Kidney tubule cell (primary cell): ENCODE results near the gene DISP3.

Experiments used
- DNase-seq: peaks from one replicate; pipeline ENCODE4 v3.0.0-alpha.2; 2018; ENCODE audit warnings: low spot score

The DISP3 gene

DNA sequence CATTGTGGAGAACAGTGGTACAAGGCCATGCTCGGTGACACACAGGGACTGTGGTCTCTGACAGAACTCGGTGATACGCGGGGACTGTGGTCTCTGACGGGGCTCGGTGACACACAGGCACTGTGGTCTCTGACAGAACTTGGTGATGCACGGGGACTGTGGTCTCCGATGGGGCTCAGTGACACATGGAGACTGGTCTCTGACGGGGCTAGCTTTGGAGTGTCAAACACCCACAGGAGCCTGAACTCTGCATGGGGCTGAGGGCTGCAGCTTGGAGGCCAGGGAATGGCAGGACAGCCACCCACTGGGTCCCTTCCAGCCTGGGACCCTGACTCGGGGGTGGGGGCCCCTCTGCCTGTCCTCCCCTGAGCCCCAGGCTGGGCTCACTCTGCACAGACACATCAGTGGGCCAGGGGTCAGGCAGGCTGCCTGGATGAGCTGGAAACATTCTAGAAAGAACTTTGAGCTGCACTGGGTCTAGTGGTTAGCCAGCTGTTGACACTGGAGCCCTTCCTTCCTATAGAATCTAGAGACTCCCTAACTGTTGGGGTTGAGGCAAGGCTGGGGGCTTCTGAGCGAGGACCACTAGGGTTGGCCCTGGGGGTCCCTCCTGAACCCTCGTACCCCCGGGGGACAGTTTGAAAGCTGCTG is 49.8 kb downstream of the DISP3 start:
- DNase-seq, result no peak

- DNase-seq, result no peak
Measured at GRCh38 chr1:11529330-11529729, 50.4 kb downstream of the DISP3 start.

DNA sequence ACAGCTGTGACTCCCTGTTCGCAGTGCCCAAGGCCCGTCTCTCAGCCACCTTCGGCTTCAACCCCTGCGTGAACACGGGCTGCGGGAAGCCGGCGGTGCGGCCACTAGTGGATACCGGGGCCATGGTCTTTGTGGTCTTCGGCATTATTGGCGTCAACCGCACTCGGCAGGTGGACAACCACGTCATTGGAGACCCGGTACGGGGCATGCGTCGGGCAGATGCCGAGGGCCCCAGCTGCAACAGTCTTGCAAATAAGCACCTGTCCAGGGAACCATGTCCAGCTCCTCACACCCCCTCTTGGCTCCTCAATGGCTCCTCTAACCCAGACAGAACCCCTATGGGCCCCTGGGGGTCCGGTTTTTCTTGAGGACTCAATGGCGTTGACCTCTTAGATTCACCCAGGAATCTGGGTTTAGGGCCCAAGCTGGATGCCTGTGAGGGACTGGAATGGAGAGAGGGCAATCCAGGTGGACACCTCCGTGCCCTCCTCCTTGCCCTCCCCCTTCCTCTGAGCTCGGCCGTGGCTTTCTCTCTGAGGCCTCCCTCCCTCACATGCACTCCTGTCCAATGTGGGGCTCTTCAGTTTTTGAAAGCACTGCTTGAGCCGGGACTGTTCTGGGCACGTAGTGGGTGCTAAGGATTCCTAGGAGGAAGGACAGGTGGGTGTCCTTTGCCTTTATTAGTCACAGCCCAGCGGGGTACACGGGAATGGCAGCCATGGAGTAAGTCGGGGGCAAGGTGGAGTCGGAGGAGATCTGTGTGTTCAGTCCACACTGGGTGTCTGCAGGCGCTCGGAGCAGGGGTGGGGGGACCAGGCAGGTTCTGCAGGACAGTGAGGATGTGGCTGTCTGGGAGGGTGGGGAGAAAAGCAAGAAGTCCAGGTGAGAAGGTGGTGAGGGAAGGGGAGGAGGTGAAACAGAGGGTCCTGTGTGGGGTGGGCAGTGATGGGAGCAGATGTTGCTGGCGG is 51.1 kb downstream of the DISP3 start:
- DNase-seq, result no peak

DNA sequence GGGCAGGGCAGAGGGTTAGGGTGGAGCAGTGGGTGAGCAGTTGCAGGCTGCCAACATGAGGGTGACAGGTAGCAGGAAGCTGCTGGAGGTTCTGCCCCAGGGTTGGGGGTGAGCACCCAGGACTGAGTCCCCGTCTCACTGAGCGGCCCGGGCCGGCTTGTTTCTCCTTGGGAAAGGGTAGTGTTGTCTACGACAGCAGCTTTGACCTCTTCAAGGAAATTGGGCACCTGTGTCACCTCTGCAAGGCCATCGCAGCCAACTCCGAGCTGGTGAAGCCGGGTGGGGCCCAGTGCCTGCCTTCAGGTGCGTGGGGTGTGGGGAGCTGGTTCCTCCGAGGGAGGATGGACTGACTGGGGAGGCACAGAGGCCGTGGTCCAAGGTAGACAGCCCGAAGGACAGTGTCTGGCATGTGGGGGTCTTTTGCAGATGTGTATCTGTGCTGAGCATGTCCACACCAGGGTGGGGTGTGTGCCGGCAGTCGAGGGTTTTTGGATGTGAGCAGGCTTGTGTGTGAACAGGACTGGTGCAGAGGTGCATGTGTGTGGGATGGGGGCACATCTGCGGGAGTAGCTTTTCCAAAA is 51.9 kb downstream of the DISP3 start:
- no peak for DNase-seq

GRCh38 chr1:11531314-11531870 is 52.4 kb downstream of the DISP3 start:
- no peak for DNase-seq

DNA sequence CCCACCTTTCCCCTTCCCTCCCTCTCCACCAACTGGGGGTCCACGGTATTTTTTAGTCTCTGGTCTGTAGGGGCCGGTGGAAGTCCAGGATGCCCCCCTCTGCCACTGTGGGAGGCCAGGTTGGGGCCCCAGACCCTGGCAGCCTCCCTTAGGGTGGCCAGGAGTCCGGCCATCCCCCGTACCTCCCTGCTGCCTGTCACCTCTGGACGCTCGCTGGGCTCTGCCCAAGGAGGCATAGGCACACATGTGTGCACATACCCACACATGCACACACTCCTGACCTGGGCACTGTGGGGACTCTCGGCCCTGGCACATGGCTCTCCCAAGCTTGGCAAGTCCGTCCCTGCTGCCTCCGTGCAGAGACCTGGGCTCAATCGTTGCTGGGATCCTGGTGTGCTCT is 53.0 kb downstream of the DISP3 start:
- DNase-seq, result no peak

DNA sequence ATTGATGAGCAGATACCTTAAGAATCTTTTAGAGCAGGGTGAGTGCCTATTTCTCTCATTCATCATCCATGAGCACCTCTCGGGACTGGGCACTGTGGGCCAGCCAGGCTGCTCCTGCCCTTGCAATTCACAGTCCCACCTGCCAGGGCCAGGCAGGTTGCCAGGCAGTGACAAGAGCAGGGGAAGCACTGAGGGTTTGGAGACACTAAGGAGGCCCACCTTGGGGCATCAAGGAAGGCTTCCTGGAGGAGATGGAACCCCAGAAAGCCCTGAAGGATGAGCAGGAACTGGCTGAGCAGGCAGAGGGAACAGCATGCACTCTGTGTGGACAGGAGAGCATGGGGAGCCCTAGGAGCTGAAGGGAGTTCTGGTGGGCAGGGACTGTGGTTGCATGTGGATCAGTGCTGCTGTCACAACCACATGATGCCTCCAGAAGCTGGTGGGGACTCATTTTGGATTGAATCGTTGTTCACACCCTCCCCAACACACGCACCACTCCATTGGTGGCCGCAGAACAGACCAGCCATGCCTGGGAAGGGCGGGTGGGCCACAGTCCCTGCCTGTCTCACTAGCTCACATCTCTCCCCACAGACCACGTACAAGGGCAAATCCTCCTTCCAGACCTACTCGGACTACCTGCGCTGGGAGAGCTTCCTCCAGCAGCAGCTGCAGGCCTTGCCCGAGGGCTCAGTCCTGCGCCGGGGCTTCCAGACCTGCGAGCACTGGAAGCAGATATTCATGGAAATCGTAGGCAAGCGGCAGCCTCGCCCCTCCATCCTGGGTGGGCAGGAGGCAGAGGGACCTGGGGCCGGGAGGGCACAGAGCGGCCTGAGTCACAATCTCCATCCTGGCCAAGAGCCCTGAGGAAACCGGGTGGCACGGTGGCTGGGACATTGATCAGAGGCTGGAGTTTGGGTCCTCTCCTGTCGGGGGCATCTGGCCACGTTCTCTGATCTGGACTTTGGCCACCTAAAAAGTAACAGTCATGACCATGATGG is 55.1 kb downstream of the DISP3 start:
- no peak for DNase-seq

DNA sequence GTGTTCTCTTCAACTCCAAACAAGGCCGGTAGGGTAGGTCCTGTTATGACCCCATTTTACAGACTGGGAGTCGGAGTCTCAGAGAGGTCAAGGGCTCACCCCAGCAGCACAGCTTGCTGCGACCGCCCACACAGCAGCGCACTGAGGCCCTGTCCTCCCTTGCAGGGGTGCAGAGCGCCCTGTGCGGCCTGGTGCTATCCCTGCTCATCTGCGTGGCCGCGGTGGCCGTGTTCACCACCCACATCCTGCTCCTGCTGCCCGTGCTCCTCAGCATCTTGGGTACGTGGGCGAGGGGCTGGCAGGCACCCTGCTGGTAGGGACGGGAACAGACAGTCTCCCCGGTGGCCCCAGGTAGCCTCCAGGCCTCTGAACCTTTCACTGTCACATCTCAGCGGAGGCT is 55.9 kb downstream of the DISP3 start:
- DNase-seq, result no peak

DNA sequence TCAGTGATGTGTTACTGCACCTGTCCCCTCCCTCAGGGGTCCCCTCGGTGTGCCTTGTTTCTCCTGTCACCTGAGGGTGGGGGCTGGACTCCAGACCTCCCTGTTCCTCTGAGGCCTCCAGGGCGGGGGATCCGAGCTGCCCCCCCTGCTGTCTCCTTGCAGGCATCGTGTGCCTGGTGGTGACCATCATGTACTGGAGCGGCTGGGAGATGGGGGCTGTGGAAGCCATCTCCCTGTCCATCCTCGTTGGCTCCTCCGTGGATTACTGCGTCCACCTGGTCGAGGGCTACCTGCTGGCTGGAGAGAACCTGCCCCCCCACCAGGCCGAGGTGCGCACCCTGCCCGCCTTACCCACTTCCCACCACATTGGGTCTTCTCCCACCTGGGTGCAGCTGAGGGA is 56.4 kb downstream of the DISP3 start:
- no peak for DNase-seq

DNA sequence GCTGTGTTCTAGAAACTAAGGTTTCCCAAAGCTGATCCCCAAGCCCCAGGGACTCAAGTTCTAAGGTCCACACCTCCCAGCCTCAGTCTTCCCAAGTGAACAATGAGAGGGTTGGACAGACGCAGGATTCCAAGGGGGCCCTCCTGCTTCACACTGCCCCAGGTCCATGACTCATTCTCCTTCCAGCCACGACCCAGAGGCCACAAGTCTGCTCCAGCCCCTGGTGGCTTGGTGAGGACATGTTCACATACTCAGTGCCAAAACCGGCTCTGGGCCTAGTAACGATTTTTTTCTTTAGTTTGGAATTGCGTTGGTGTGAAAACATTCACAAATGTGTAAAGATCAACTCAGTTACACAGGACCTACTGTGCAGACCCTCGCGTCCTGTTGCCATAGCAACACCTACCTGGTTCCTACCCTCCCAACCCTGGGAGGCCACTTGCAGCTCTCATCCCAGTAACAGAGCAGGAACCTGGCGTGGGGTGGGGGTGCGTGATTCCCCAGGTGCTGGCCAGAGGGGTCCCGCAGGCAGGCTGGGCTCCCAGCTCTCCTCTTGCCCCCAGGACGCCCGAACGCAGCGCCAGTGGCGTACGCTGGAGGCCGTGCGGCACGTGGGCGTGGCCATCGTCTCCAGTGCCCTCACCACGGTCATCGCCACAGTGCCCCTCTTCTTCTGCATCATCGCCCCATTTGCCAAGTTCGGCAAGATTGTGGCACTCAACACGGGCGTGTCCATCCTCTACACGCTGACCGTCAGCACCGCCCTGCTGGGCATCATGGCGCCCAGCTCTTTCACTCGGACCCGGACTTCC is 57.0 kb downstream of the DISP3 start:
- no peak for DNase-seq

- DNase-seq, result no peak
Measured at GRCh38 chr1:11536573-11537379, 57.8 kb downstream of the DISP3 start.

DNA sequence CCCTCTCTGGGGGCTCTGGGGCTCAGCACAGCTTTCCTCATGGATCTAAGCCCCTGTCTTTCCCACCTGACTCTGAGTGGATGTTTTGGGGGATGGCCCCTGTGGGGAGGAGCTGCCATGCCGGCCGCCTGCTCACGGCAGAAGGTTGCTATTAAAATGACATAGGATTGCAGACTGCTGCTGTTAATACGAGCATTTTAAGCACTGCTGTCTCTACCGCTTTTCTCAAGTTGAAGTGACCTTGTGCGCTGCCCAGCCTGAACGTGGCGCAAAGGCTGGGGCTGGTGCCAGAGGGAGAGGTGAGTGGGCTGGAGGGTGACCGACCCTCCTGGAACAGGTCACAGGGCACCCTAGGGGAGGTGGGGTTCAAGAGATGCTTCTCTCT is 58.4 kb downstream of the DISP3 start:
- no peak for DNase-seq

DNA sequence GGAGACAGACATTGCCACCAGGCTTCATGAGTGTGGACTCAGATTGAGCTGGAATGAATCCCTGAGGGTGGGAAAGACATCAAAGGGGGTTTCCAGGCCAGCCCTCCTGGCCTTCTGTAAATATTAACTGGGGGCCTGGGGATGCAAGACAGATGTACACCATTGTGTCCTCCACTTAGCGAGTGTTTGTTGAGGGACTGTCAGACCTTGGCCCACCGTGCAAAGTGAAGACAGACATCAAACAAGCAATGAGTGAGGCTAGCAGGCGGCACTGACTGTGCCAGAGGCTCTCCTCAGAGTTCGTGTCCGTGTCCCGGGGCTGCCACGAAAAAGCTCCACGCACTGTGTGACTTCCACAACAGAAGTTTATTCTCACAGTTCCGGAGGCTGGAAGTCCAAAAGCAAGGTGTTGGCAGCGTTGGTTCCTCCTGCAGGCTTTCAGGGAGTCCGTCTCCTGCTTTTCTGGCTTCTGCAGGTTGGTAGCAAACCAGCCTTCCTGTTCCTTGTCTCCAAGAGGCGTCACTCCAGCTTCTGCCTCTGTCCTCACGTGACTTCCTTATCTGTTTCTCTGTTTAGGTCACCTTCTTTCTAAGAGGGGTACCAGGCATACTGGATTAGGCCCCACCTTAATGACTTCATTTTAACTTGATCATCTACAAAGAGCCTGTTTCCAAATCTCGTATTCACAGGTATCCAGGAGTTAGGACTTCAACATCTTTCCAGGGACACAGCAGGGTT is 59.1 kb downstream of the DISP3 start:
- DNase-seq, result no peak

DNA sequence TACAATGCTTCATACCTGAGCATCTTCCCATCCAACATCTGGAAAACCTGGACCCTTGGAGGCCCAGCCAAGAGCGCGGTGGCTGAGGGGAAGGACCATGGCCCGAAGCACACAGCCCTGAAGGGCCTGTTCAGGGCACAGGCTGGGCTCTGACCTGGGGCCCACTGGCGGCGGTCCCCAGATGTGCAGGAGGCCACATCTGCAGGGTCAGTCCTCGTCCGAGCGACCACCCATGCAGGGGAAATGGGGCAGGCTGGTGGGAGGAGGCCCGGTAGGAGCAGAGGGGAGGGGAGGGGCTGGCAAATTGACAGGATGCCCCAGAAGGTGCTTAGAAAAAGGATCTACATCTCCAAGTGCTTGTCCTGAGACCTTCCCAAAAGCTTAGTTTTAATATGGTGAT is 59.9 kb downstream of the DISP3 start:
- no peak for DNase-seq

DNA sequence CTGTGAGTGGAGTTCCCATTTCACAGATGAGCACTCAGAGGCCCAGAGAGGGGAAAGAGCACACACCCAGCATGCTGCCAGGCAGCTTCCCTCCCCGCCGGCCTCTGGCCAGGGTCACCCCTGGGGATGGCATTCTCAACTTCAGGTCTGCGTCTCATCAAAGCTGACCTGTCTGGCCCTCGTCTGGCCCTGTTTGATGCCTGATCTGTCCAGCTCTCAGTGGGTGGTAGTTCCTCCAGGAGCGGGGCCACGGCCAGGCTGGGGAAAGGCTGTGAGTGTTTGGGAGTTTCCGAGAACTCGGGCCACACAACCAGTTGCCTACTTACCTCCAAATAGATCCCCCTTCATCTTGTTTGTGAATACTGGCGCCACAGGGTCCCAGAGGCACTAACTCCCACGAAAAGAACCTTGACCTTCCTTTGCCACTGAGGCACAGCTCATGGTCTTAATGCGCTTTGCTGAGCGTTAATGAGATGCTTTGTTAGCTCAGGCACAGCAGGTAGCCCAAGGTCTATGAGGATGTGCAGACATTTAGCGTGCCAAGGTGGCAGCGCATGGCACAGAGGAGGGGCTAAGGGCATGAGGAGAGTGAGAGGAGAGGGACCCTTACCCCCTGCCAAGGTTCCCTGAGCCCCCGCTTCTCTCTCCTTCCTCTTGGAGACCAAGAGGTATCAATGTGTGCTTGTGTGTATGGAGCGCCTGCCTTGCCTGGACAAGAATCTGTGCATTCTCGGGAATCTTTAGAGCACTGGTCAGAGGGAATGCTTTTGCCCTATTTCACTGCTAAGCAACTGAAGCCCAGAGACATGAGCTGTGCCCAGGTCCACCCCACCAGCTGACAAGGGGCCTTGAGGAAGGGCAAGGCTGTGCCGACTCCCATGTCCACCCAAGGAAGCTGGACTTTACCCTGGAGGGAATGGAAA is 61.2 kb downstream of the DISP3 start:
- no peak for DNase-seq

DNA sequence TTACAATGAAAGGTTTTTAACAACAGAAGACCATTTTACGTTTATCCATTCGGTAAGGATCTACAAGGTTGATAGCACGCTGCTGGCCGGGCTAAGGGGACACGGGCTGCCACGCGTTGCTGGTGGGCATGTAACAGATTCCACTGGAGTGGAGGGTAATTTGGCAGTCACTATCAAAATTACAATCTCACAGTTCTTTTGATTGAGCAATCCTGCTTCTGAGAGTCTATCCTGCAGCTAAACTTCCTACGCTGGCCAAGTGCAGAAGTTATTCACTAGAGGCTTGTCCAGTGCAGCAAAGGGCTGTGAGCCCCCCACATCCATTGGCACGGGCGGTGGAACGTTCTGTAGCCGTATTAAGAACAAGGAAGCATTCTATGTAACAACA is 61.8 kb downstream of the DISP3 start:
- DNase-seq, result no peak

GRCh38 chr1:11541236-11541635 is 62.3 kb downstream of the DISP3 start:
- DNase-seq, result no peak

DNA sequence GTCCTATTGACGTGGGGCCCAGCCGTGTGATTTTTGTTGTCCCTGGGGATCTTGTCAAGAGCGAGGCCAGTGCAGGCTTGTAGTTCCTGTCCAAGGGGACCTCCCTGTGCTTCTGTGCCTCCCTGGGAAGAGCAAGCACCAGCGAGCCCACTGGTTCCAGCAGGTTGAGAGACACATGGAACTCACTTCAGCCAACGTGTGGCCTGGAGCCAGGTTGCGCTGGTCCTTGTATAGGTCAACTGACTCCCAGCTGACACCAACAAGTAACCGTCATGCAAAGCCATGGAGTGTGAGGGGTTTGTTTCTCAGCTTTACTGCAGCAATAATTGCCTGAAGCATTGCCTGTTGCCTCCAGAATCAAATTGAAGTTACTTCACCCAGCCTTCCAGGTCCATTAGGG is 63.0 kb downstream of the DISP3 start:
- DNase-seq, result no peak
